H9 (cell line): Measurements from ENCODE around the gene ANO2. TPM values are rescaled to one million over a fixed set of nuclear protein-coding genes. Genes with fewer than 3 reads are reported as not detected.

Experiments used
- DNase-seq: peaks from one replicate; pipeline ENCODE4 v3.0.0-alpha.2; 2017
- H2AFZ ChIP-seq: one replicate; pipeline ENCODE4 v1.6.1; 2013; ENCODE audit warnings: mild to moderate bottlenecking, low read length, control low read depth, moderate library complexity
- H2AK5ac ChIP-seq: 2 replicates; pipeline ENCODE4 v1.6.1; 2013; ENCODE audit warnings: low read length, control low read depth, mixed read lengths; ENCODE audit not compliant: insufficient read length
- H2BK120ac ChIP-seq: one replicate; pipeline ENCODE4 v1.6.1; 2013; ENCODE audit warnings: low read depth, mild to moderate bottlenecking, low read length, control low read depth, inconsistent platforms; ENCODE audit not compliant: poor library complexity, severe bottlenecking
- H2BK12ac ChIP-seq: 2 replicates; pipeline ENCODE4 v1.6.1; 2013; ENCODE audit warnings: low read length, control low read depth, mixed read lengths, low read depth; ENCODE audit not compliant: insufficient read length
- H2BK15ac ChIP-seq: 2 replicates; pipeline ENCODE4 v1.6.1; 2013; ENCODE audit warnings: low read depth, low read length, control low read depth
- H2BK20ac ChIP-seq: one replicate; pipeline ENCODE4 v1.6.1; 2013; ENCODE audit warnings: low read depth, mild to moderate bottlenecking, low read length, control low read depth, inconsistent platforms; ENCODE audit not compliant: poor library complexity, severe bottlenecking
- H2BK5ac ChIP-seq: 2 replicates; pipeline ENCODE4 v1.6.1; 2013; ENCODE audit warnings: low read length, control low read depth, mixed read lengths; ENCODE audit not compliant: insufficient read length
- H3K14ac ChIP-seq: 2 replicates; pipeline ENCODE4 v1.6.1; 2013; ENCODE audit warnings: low read length, control low read depth; ENCODE audit not compliant: insufficient read depth
- H3K18ac ChIP-seq: 2 replicates; pipeline ENCODE4 v1.6.1; 2013; ENCODE audit warnings: low read depth, mild to moderate bottlenecking, mixed read lengths, low read length, control low read depth; ENCODE audit not compliant: insufficient read length
- H3K23ac ChIP-seq: 2 replicates; pipeline ENCODE4 v1.6.1; 2013; ENCODE audit warnings: low read length, control low read depth, mixed read lengths, low read depth; ENCODE audit not compliant: insufficient read length
- H3K23me2 ChIP-seq: 2 replicates; pipeline ENCODE4 v1.6.1; 2013; ENCODE audit warnings: low read depth, mild to moderate bottlenecking, mixed read lengths, low read length, control low read depth; ENCODE audit not compliant: insufficient read length, poor library complexity, severe bottlenecking
- H3K27ac ChIP-seq: 2 replicates; pipeline ENCODE4 v1.5.1; 2013; ENCODE audit warnings: low read length, control low read depth, mixed read lengths, low read depth; ENCODE audit not compliant: insufficient read length
- H3K27me3 ChIP-seq: 2 replicates; pipeline ENCODE4 v1.6.1; 2013; ENCODE audit warnings: low read length, control low read depth, inconsistent platforms; ENCODE audit not compliant: insufficient read depth
- H3K4ac ChIP-seq: 2 replicates; pipeline ENCODE4 v1.6.1; 2013; ENCODE audit warnings: low read depth, mild to moderate bottlenecking, control low read depth, inconsistent platforms, low read length, moderate library complexity
- H3K4me1 ChIP-seq: 2 replicates; pipeline ENCODE4 v1.6.1; 2013; ENCODE audit warnings: low read length, control low read depth, inconsistent platforms; ENCODE audit not compliant: insufficient read depth
- H3K4me2 ChIP-seq: 2 replicates; pipeline ENCODE4 v1.6.1; 2013; ENCODE audit warnings: low read length, control low read depth, mixed read lengths; ENCODE audit not compliant: insufficient read length, insufficient read depth
- H3K56ac ChIP-seq: 2 replicates; pipeline ENCODE4 v1.6.1; 2013; ENCODE audit warnings: low read depth, mild to moderate bottlenecking, mixed read lengths, low read length, control low read depth; ENCODE audit not compliant: insufficient read length
- H3K79me1 ChIP-seq: 2 replicates; pipeline ENCODE4 v1.6.1; 2013; ENCODE audit warnings: low read depth, mild to moderate bottlenecking, moderate library complexity, low read length, control low read depth, inconsistent platforms; ENCODE audit not compliant: insufficient read depth, poor library complexity, severe bottlenecking
- H3K79me2 ChIP-seq: 2 replicates; pipeline ENCODE4 v1.6.1; 2013; ENCODE audit warnings: low read length, control low read depth, inconsistent platforms; ENCODE audit not compliant: insufficient read depth
- H3K9ac ChIP-seq: 2 replicates; pipeline ENCODE4 v1.6.1; 2013; ENCODE audit warnings: low read length, control low read depth, mixed read lengths; ENCODE audit not compliant: insufficient read length; ENCODE audit errors: extremely low read depth
- H3K9me3 ChIP-seq: one replicate; pipeline ENCODE4 v1.6.1; 2013; ENCODE audit warnings: low read depth, low read length, inconsistent platforms; ENCODE audit not compliant: control insufficient read depth
- H3T11ph ChIP-seq: one replicate; pipeline ENCODE4 v1.6.1; 2013; ENCODE audit warnings: mild to moderate bottlenecking, low read length, control low read depth, inconsistent platforms
- H4K20me1 ChIP-seq: one replicate; pipeline ENCODE4 v1.6.1; 2013; ENCODE audit not compliant: control insufficient read depth, insufficient read length, insufficient read depth
- H4K5ac ChIP-seq: 2 replicates; pipeline ENCODE4 v1.6.1; 2013; ENCODE audit warnings: low read depth, mild to moderate bottlenecking, mixed read lengths, low read length, control low read depth; ENCODE audit not compliant: insufficient read length
- H4K8ac ChIP-seq: replicated peaks from 2 replicates; pipeline ENCODE4 v1.6.1; 2013; ENCODE audit warnings: low read length, control low read depth, mixed read lengths, low read depth; ENCODE audit not compliant: insufficient read length
- H4K91ac ChIP-seq: 2 replicates; pipeline ENCODE4 v1.6.1; 2013; ENCODE audit warnings: low read depth, mild to moderate bottlenecking, moderate library complexity, mixed read lengths, low read length, control low read depth; ENCODE audit not compliant: insufficient read length
- H3K27ac Mint-ChIP-seq, 3 experiments: 2 replicates in 2 of 3; 3 replicates in 1 of 3; pipeline ENCODE4 v1.8.0; 2020 to 2021; ENCODE audit warnings: mixed read lengths in 3 of 3, mild to moderate bottlenecking in 1 of 3, moderate library complexity in 1 of 3
- H3K27me3 Mint-ChIP-seq: 2 replicates; pipeline ENCODE4 v1.8.0; 2021; ENCODE audit warnings: low read depth, mild to moderate bottlenecking, moderate library complexity, mixed read lengths
- H3K36me3 Mint-ChIP-seq, 3 experiments: 2 replicates in 2 of 3; 3 replicates in 1 of 3; pipeline ENCODE4 v1.8.0; 2020 to 2021; ENCODE audit warnings: low read depth in 3 of 3, mixed read lengths in 3 of 3; ENCODE audit not compliant: insufficient read depth in 1 of 3
- H3K4me1 Mint-ChIP-seq, 2 experiments: 2 replicates each; pipeline ENCODE4 v1.8.0; 2020; ENCODE audit warnings: mixed read lengths in 2 of 2
- H3K4me3 Mint-ChIP-seq, 2 experiments: 2 replicates in 1 of 2; 3 replicates in 1 of 2; pipeline ENCODE4 v1.8.0; 2020 to 2021; ENCODE audit warnings: mild to moderate bottlenecking in 2 of 2, mixed read lengths in 2 of 2, moderate library complexity in 1 of 2
- H3K9me3 Mint-ChIP-seq, 2 experiments: 2 replicates in 1 of 2; 3 replicates in 1 of 2; pipeline ENCODE4 v1.8.0; 2020; ENCODE audit warnings: mild to moderate bottlenecking in 2 of 2, mixed read lengths in 2 of 2, moderate library complexity in 1 of 2
- WGBS: extraction: QIAGEN DNeasy Blood & Tissue Kit; methylation state at CpG from one replicate; pipeline ENCODE4 v1.1.7; 2013; ENCODE audit warnings: missing lambda C conversion rate, low lambda C conversion rate, mixed read lengths; ENCODE audit not compliant: insufficient read length; ENCODE audit errors: extremely low coverage; 5-methylcytosine and 5-hydroxymethylcytosine counted together
- total RNA-seq: library from RNA; stranded (reverse); gene quantifications from 2 replicates; pipeline ENCODE4 v1.2.1, GENCODE V29; 2021
- TF ChIP-seq, protein P1 (sequence below): fragments of 200-600 bp; sonication (generic); conservative IDR thresholded peaks from 3 replicates; pipeline ENCODE4 v1.8.0; 2021; ENCODE audit warnings: antibody characterized with exemption, mild to moderate bottlenecking

The ANO2 gene
- total RNA-seq, 1 experiment from 2014 or later = 3.8 TPM

DNA sequence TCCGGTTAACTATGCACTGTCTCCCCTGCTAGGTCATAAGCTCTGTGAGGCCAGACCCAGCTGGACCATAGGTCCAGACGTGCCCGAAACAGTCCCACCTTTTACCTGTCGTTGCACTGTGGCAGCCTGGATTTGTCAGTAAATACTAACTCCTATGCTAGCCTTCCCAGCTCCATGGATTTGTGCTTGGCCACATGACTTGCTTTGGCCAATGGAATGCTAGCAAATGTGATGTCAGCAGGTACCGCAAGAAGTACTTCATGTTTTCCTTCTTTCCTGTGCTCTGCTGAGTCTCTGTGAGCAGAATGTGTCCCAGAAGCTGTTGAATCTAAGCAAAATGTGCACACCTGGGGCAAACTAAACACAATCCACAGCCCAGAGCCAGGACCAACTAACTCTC lies 157.2 kb downstream of the ANO2 start:
- no peak overlapping the region for H3K18ac ChIP-seq
- no peak overlapping the region for H2BK20ac ChIP-seq
- H3K9me3 ChIP-seq = no peaks in the 10 kb centered on the region
- H3K23ac ChIP-seq = no peak overlapping the region
- Mint-ChIP-seq H3K27ac (no peak overlapping the region), H3K27me3 (peaks cover 6% of the 10 kb centered on the region; the same call in 1 of the 2 replicates), H3K9me3 (no peaks in the 10 kb centered on the region; a peak in 1 of 5 replicates), H3K4me1 (no peaks in the 10 kb centered on the region), H3K36me3 (no peaks in the 10 kb centered on the region), H3K4me3 (no peak overlapping the region)
- no peak overlapping the region for H3K14ac ChIP-seq
- H4K91ac ChIP-seq = no peak overlapping the region
- TF ChIP-seq, protein P1, sequence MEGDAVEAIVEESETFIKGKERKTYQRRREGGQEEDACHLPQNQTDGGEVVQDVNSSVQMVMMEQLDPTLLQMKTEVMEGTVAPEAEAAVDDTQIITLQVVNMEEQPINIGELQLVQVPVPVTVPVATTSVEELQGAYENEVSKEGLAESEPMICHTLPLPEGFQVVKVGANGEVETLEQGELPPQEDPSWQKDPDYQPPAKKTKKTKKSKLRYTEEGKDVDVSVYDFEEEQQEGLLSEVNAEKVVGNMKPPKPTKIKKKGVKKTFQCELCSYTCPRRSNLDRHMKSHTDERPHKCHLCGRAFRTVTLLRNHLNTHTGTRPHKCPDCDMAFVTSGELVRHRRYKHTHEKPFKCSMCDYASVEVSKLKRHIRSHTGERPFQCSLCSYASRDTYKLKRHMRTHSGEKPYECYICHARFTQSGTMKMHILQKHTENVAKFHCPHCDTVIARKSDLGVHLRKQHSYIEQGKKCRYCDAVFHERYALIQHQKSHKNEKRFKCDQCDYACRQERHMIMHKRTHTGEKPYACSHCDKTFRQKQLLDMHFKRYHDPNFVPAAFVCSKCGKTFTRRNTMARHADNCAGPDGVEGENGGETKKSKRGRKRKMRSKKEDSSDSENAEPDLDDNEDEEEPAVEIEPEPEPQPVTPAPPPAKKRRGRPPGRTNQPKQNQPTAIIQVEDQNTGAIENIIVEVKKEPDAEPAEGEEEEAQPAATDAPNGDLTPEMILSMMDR = no peak
- H3K79me2 ChIP-seq = no peaks in the 10 kb centered on the region
- no peak overlapping the region for H2BK12ac ChIP-seq
- H2BK5ac ChIP-seq = no peak overlapping the region
- H3K4me2 ChIP-seq = no peak overlapping the region
- H3K4me1 ChIP-seq = no peaks in the 10 kb centered on the region
- no peak overlapping the region for H3K27ac ChIP-seq
- no peak overlapping the region for H2AFZ ChIP-seq
- H4K8ac ChIP-seq = no peak overlapping the region
- no peak for DNase-seq
- no peak overlapping the region for H4K5ac ChIP-seq
- no CpG with 5 or more reads among the region's 5 CpGs for WGBS
- H2AK5ac ChIP-seq = no peak overlapping the region
- no peak overlapping the region for H3T11ph ChIP-seq
- H2BK120ac ChIP-seq = no peak overlapping the region
- H3K9ac ChIP-seq = no peak overlapping the region
- H4K20me1 ChIP-seq = no peaks in the 10 kb centered on the region
- H3K4ac ChIP-seq = no peak overlapping the region
- no peak overlapping the region for H2BK15ac ChIP-seq
- no peaks in the 10 kb centered on the region for H3K79me1 ChIP-seq
- H3K23me2 ChIP-seq = no peaks in the 10 kb centered on the region
- H3K56ac ChIP-seq = no peak overlapping the region
- H3K27me3 ChIP-seq = no peaks in the 10 kb centered on the region
